Kidney glomerular epithelial cell (primary cell): ENCODE data around the gene RPL38.
"Not testable (repeated sequence)": the region's sequence is repeated elsewhere in the genome, so short reads cannot be mapped to it uniquely, and the experiment has no call there.

Experiments used
- DNase-seq: peaks from one replicate; lab custom pipeline; 2025; lab: John Stamatoyannopoulos, UW

Gene RPL38

GRCh38 chr17:74185571-74186185, 17.8 kb upstream of the RPL38 start:
- DNase-seq = no peak

- DNase-seq = no peak
Observed at GRCh38 chr17:74186498-74186897, 17.0 kb upstream of the RPL38 start.

GRCh38 chr17:74187761-74188160, 15.7 kb upstream of the RPL38 start:
- DNase-seq = no peak

GRCh38 chr17:74188687-74189086, 14.8 kb upstream of the RPL38 start:
- DNase-seq = not testable (repeated sequence)

- DNase-seq = no peak
Observed at GRCh38 chr17:74190154-74190553, 13.3 kb upstream of the RPL38 start.

GRCh38 chr17:74190807-74191406, 12.6 kb upstream of the RPL38 start:
- peak; percentile 48 for DNase-seq

- DNase-seq = no peak
Observed at GRCh38 chr17:74192950-74193781, 10.3 kb upstream of the RPL38 start.

- no peak for DNase-seq
Observed at GRCh38 chr17:74194682-74195081, 8.8 kb upstream of the RPL38 start.

GRCh38 chr17:74196541-74197317, 6.7 kb upstream of the RPL38 start:
- DNase-seq = no peak

GRCh38 chr17:74197801-74198200, 5.7 kb upstream of the RPL38 start:
- no peak for DNase-seq

- DNase-seq = no peak
Observed at GRCh38 chr17:74198694-74199093, 4.8 kb upstream of the RPL38 start.

- peak; percentile 33 for DNase-seq
Observed at GRCh38 chr17:74199306-74200092, 4.0 kb upstream of the RPL38 start.

- no peak for DNase-seq
Observed at GRCh38 chr17:74200112-74200511, 3.4 kb upstream of the RPL38 start.

GRCh38 chr17:74201250-74201649, 2.2 kb upstream of the RPL38 start:
- DNase-seq = no peak

- DNase-seq = no peak
Observed at GRCh38 chr17:74201948-74202347, 1.5 kb upstream of the RPL38 start.

- no peak for DNase-seq
Observed at GRCh38 chr17:74202938-74203337, 540 bp upstream of the RPL38 start.

- DNase-seq = no peak
Observed at GRCh38 chr17:74204474-74204873, 996 bp downstream of the RPL38 start.

- DNase-seq = no peak
Observed at GRCh38 chr17:74205274-74205673, 1.8 kb downstream of the RPL38 start.

- DNase-seq = no peak
Observed at GRCh38 chr17:74206332-74206818, 2.9 kb downstream of the RPL38 start.

GRCh38 chr17:74210191-74211140, 7.0 kb downstream of the RPL38 start:
- DNase-seq = peak; percentile 62
